Spleen (tissue), 11 donors: Measurements from ENCODE around the gene SPI1. TPM values are rescaled to one million over a fixed set of nuclear protein-coding genes. Genes with fewer than 3 reads are reported as not detected.
A peak's percentile ranks its signal among the peaks of the same experiment; 100 is the strongest.

Experiments used
- DNase-seq: peaks from one replicate; pipeline ENCODE4 v3.0.0-alpha.2; 2020
- H3K27ac ChIP-seq, 8 donors: fragments of 200-600 bp; sonication (generic) in 7 of 8; 1 replicate in 4 of 8; 2 replicates in 4 of 8; pipeline versions ENCODE4 v1.5.0 to v1.8.0; 2016 to 2021; ENCODE audit warnings: inconsistent platforms in 4 of 8, mild to moderate bottlenecking in 4 of 8, moderate library complexity in 1 of 8
- H3K27me3 ChIP-seq, 7 donors: fragments of 200-600 bp; sonication (generic) in 6 of 7; replicated peaks in 1 of 7; 1 replicate in 4 of 7; 2 replicates in 3 of 7; pipeline versions ENCODE4 v1.5.0 to v1.8.0; 2016 to 2021; ENCODE audit warnings: inconsistent platforms in 3 of 7, mild to moderate bottlenecking in 1 of 7
- H3K36me3 ChIP-seq, 6 donors: fragments of 200-600 bp; sonication (generic) in 5 of 6; 1 replicate in 4 of 6; 2 replicates in 2 of 6; pipeline versions ENCODE4 v1.5.0 to v1.8.0; 2016 to 2021; ENCODE audit warnings: inconsistent platforms in 2 of 6
- H3K4me1 ChIP-seq, 6 donors: fragments of 200-600 bp; sonication (generic) in 5 of 6; 1 replicate in 3 of 6; 2 replicates in 3 of 6; pipeline versions ENCODE4 v1.5.0 to v1.8.0; 2016 to 2021; ENCODE audit warnings: inconsistent platforms in 3 of 6
- H3K4me3 ChIP-seq, 8 donors: fragments of 200-600 bp; sonication (generic) in 7 of 8; 1 replicate in 4 of 8; 2 replicates in 4 of 8; pipeline versions ENCODE4 v1.5.0 to v1.8.0; 2016 to 2021; ENCODE audit warnings: inconsistent platforms in 4 of 8, mild to moderate bottlenecking in 4 of 8, moderate library complexity in 2 of 8
- H3K9me3 ChIP-seq, 8 donors: fragments of 200-600 bp; sonication (generic) in 7 of 8; 1 replicate in 4 of 8; 2 replicates in 4 of 8; pipeline versions ENCODE4 v1.5.0 to v1.8.0; 2016 to 2021; ENCODE audit warnings: inconsistent platforms in 4 of 8
- POLR2A ChIP-seq, 3 donors: fragments of 450-650 bp; IDR thresholded peaks; one replicate each; pipeline ENCODE4 v1.5.1; 2017; ENCODE audit warnings: antibody characterized with exemption in 3 of 3, mild to moderate bottlenecking in 1 of 3
- POLR2AphosphoS5 ChIP-seq, 3 donors: sonication (generic); formaldehyde crosslinking; IDR thresholded peaks; one replicate each; pipeline ENCODE4 v1.5.1; 2017; ENCODE audit warnings: antibody characterized with exemption in 3 of 3
- WGBS, 5 donors: extraction: QIAGEN DNeasy Blood & Tissue Kit in 3 of 5; methylation state at CpG; one replicate each; pipeline versions ENCODE4 v1.1.5 to v1.1.7; 2013 to 2018; 5-methylcytosine and 5-hydroxymethylcytosine counted together
- intact Hi-C: fragments of 100-400 bp; cut with DNase I; formaldehyde crosslinking; loops from one replicate; pipeline ENCODE4 v1.15.0; 2023; ENCODE audit warnings: low total_unique reads
- polyA plus RNA-seq, 3 donors: library from polyadenylated mRNA; stranded (reverse); fragments of 200-250 nt; gene quantifications; one replicate each; pipeline ENCODE4 v1.2.1, GENCODE V29; 2013
- total RNA-seq, 7 donors: library from RNA; depleted of rRNA in 3 of 7; stranded (reverse); fragments of >200 nt in 3 of 7; fragmentation: NEBNext Ultra II Directional in 4 of 7; extraction: Animal tissue kit (Norgen Biotek cat#: 25700) in 4 of 7; gene quantifications; one replicate each; pipeline versions ENCODE4 v1.1.0 to v1.2.1, GENCODE V29; 2016 to 2021
- TF ChIP-seq, protein P1 (sequence below), 11 experiments: fragments of 200-600 bp in 7 of 11; fragments of 450-650 bp in 4 of 11; sonication (generic) in 4 of 11; IDR thresholded peaks in 8 of 11; conservative IDR thresholded peaks in 3 of 11; 1 replicate in 7 of 11; 2 replicates in 4 of 11; pipeline versions ENCODE4 v1.4.0 to v1.8.0; 2016 to 2021; ENCODE audit warnings: antibody characterized with exemption in 11 of 11, inconsistent platforms in 4 of 11, mild to moderate bottlenecking in 1 of 11
- donor health status: healthy with polysubstance abuse.
- donor health status: DM: no; HTN: no; CAD: no; lungs with moderate emphysema.
- donor health status: DM: no; HTN: no; CAD: no.
- donor health status: Bipolar disorder and iron deficiency.
- donor health status: healthy.
- donor health status: DM: no; HTN: no; CAD: no.
- donor health status: DM: yes; HTN: yes; CAD: no.

Gene SPI1
- total and polyA plus RNA-seq, 10 donors, result 84.2 to 366 (median 168) TPM

GRCh38 chr11:47389577-47390421, 11.5 kb upstream of the SPI1 start:
- peak overlapping the region in 3 of 8 donors; percentile 13 to 57 (median 14) for H3K4me3 ChIP-seq
- H3K9me3 ChIP-seq, result no peaks in the 10 kb centered on the region
- peak; percentile 91 for DNase-seq
- 49 to 69% (median 58%) methylated on average over 17 of the region's 17 CpGs for WGBS, 5 donors
- intact Hi-C loops, result no loop called here
- peak overlapping the region; percentile 70 to 100 (median 99) for H3K27ac ChIP-seq
- TF ChIP-seq POLR2A (IDR thresholded peaks at IDR 0.05), result no peak
- TF ChIP-seq, protein P1, sequence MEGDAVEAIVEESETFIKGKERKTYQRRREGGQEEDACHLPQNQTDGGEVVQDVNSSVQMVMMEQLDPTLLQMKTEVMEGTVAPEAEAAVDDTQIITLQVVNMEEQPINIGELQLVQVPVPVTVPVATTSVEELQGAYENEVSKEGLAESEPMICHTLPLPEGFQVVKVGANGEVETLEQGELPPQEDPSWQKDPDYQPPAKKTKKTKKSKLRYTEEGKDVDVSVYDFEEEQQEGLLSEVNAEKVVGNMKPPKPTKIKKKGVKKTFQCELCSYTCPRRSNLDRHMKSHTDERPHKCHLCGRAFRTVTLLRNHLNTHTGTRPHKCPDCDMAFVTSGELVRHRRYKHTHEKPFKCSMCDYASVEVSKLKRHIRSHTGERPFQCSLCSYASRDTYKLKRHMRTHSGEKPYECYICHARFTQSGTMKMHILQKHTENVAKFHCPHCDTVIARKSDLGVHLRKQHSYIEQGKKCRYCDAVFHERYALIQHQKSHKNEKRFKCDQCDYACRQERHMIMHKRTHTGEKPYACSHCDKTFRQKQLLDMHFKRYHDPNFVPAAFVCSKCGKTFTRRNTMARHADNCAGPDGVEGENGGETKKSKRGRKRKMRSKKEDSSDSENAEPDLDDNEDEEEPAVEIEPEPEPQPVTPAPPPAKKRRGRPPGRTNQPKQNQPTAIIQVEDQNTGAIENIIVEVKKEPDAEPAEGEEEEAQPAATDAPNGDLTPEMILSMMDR (IDR thresholded peaks at IDR 0.05 in 8 of 11, conservative IDR thresholded peaks at IDR 0.05 in 3 of 11), result no peak
- peak in 1 of 3 donors; percentile 40 for TF ChIP-seq POLR2AphosphoS5 (IDR thresholded peaks at IDR 0.05)
- no peaks in the 10 kb centered on the region for H3K36me3 ChIP-seq
- H3K27me3 ChIP-seq, result no peaks in the 10 kb centered on the region
- peaks cover 38 to 89% (median 70%) of the 10 kb centered on the region in 6 donors for H3K4me1 ChIP-seq

DNA sequence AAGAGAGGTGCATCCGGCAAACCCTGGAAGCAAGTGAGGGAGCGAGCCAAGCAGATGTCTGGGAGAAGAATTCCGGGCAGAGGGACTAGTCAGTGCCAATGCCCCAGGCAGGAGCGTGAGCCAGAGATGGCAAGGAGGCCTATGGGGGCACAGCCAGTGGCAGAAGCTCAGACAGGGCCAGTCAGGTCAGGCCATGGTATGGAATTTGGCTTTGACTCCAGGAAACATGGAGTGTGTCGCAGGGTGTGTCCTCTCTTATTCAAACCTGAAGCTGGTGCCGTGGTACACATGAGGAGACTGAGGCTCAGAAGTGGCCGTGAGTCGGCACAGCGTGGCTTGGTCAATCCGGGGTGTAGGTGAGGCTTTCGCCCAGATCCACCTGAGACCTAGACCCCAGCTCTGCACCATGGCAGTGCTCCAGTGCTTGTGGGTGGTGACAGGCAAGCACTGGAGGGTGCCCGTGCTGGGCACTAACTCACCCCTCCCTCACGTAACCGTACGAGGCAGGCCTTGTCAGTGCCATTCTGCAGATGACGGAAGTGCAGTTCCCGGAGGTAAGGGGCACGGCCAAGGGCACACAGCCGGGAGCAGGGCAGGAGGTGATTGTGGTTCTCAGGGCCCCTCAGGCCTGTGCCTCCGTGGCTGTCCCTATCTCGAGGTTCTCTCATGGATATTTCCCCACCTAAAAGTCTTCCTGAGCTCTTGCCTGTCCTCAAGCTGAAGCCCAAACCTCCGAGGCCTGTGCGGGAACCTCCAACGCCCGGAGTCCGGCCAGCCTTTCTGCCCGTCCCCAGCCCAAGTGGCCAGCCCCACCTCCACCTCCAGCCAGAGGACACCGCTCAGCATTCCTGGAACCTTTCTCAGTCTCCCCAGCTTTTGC, 10.6 kb upstream of the SPI1 start:
- Histone ChIP-seq H3K27ac (peak overlapping the region; percentile 70 to 100 (median 99)), H3K36me3 (no peaks in the 10 kb centered on the region), H3K4me1 (peaks cover 31 to 81% (median 62%) of the 10 kb centered on the region in 6 donors), H3K4me3 (peak overlapping the region in 3 of 8 donors; percentile 13 to 57 (median 14)), H3K9me3 (no peaks in the 10 kb centered on the region), H3K27me3 (no peaks in the 10 kb centered on the region)
- TF ChIP-seq POLR2A (IDR thresholded peaks at IDR 0.05), result peak in 1 of 3 donors; percentile 43
- TF ChIP-seq, protein P1 (IDR thresholded peaks at IDR 0.05 in 8 of 11, conservative IDR thresholded peaks at IDR 0.05 in 3 of 11), result no peak
- peak; percentile 87 to 91 (median 90) for TF ChIP-seq POLR2AphosphoS5 (IDR thresholded peaks at IDR 0.05)
- DNase-seq, result peak; percentile 93
- WGBS, 5 donors, result 51 to 74% (median 66%) methylated on average over 20 to 28 of the region's 28 CpGs
- intact Hi-C loops, result no loop called here

GRCh38 chr11:47387944-47388696, 9.8 kb upstream of the SPI1 start:
- H3K4me1 ChIP-seq, result peaks cover 24 to 78% (median 56%) of the 10 kb centered on the region in 6 donors
- H3K27ac ChIP-seq, result peak overlapping the region; percentile 70 to 100 (median 99)
- TF ChIP-seq, protein P1 (IDR thresholded peaks at IDR 0.05 in 8 of 11, conservative IDR thresholded peaks at IDR 0.05 in 3 of 11), result no peak
- TF ChIP-seq POLR2AphosphoS5 (IDR thresholded peaks at IDR 0.05) (peak; percentile 33 to 71 (median 55)), POLR2A (IDR thresholded peaks at IDR 0.05) (peak in 1 of 3 donors; percentile 36)
- peaks cover 0 to 6% (median 0%) of the 10 kb centered on the region in 6 donors for H3K36me3 ChIP-seq
- no peaks in the 10 kb centered on the region for H3K27me3 ChIP-seq
- 36 to 73% (median 48%) methylated on average over 12 to 13 of the region's 13 CpGs for WGBS, 5 donors
- intact Hi-C loops, result no loop called here
- H3K9me3 ChIP-seq, result no peaks in the 10 kb centered on the region
- DNase-seq, result peak; percentile 86
- peak overlapping the region in 1 of 8 donors; percentile 57 for H3K4me3 ChIP-seq
